NB4 (cell line): ENCODE results near the gene HENMT1.

Source experiments
- POLR2A ChIP-seq: IDR thresholded peaks from 2 replicates; pipeline ENCODE4 v1.6.1; 2011; ENCODE audit warnings: mild to moderate bottlenecking; ENCODE audit not compliant: insufficient read length; ENCODE audit errors: extremely low read depth
- TF ChIP-seq, protein P1 (sequence below): IDR thresholded peaks from one replicate; pipeline ENCODE4 v1.5.1; 2012; ENCODE audit warnings: low read depth, low read length

DNA sequence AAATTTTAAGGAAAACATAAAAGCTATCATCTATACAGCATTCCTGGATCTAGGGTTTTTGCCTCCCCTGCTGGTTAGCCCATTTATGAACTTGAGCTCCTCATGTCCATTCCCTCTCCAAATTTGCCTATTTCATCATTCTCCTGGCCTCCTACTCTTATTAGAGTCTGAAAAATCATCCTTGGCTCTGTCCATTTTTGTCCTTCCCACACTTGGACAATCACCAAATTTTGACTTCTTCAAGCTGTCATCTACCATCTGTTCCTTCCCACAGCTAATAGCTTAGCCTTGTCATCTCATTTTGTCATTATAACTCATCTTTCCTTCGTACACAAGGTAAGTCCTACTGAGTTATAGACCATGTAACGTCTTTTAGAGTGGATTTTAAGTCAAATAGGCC lies 2.2 kb upstream of the HENMT1 start:
- TF ChIP-seq, protein P1, sequence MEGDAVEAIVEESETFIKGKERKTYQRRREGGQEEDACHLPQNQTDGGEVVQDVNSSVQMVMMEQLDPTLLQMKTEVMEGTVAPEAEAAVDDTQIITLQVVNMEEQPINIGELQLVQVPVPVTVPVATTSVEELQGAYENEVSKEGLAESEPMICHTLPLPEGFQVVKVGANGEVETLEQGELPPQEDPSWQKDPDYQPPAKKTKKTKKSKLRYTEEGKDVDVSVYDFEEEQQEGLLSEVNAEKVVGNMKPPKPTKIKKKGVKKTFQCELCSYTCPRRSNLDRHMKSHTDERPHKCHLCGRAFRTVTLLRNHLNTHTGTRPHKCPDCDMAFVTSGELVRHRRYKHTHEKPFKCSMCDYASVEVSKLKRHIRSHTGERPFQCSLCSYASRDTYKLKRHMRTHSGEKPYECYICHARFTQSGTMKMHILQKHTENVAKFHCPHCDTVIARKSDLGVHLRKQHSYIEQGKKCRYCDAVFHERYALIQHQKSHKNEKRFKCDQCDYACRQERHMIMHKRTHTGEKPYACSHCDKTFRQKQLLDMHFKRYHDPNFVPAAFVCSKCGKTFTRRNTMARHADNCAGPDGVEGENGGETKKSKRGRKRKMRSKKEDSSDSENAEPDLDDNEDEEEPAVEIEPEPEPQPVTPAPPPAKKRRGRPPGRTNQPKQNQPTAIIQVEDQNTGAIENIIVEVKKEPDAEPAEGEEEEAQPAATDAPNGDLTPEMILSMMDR = no peak
- TF ChIP-seq POLR2A = no peak
